K562 (cell line): ENCODE results near the gene ITGB6. TPM values are rescaled to one million over a fixed set of nuclear protein-coding genes. Genes with fewer than 3 reads are reported as not detected.

ENCODE experiments used
- ATAC-seq: fragments of 200-7000 bp; cut with Tn5 transposase; 3 replicates; pipeline ENCODE4 v1.9.1; 2020; ENCODE audit warnings: moderate library complexity
- BruUV-seq: library from RNA; stranded (reverse); fragments of 400-500 nt; replicated peaks from 2 replicates; lab custom pipeline; 2021; lab: Mats Ljungman, UMichigan
- CTCF ChIA-PET: fragments of 300-600 bp; formaldehyde crosslinking; extraction: SDS; loops from one replicate; lab custom pipeline; 2021; ENCODE audit warnings: low intra/inter-chr PET ratio; lab: Yijun Ruan, JAX
- POLR2A ChIA-PET: fragments of 300-600, 350-650 bp; sonication (Branson Sonifier 250); formaldehyde crosslinking; extraction: SDS; loops from one replicate; lab custom pipeline; 2021; ENCODE audit warnings: antibody characterized with exemption, inconsistent platforms; lab: Yijun Ruan, JAX
- DNase-seq, 4 experiments: peaks; one replicate each; pipeline versions ENCODE4 v3.0.0 to v3.0.0-alpha.2; 2011 to 2018; ENCODE audit warnings: low spot score in 3 of 4, mixed read lengths in 3 of 4; ENCODE audit errors: extremely low read depth in 1 of 4
- FAIRE-seq: peaks from 2 replicates; lab custom pipeline; 2011; peaks lifted over from hg19 to GRCh38; lab: Jason Lieb, UNC
- H2AFZ ChIP-seq: 2 replicates; pipeline ENCODE4 v1.6.0; 2011; ENCODE audit warnings: low read depth, low read length, control low read depth, inconsistent platforms
- H3K27ac ChIP-seq: fragments of 200-600 bp; 3 replicates; pipeline ENCODE4 v1.8.0; 2011; ENCODE audit warnings: low read depth, mild to moderate bottlenecking, control low read depth, inconsistent platforms, low read length, moderate library complexity, mixed read lengths; ENCODE audit errors: extremely low read depth
- H3K27me3 ChIP-seq, 2 experiments: fragments of 300-600 bp in 1 of 2; 2 replicates in 1 of 2; 3 replicates in 1 of 2; pipeline versions ENCODE4 v1.6.0 to v1.8.0; 2011; ENCODE audit warnings: inconsistent platforms in 2 of 2, low read length in 2 of 2, mild to moderate bottlenecking in 1 of 2, mixed read lengths in 1 of 2, moderate library complexity in 1 of 2; ENCODE audit not compliant: control insufficient read depth in 2 of 2, insufficient read depth in 2 of 2
- H3K36me3 ChIP-seq: fragments of 300-600 bp; 3 replicates; pipeline ENCODE4 v1.8.0; 2011; ENCODE audit warnings: mild to moderate bottlenecking, low read length, inconsistent platforms; ENCODE audit not compliant: control insufficient read depth, insufficient read depth
- H3K4me1 ChIP-seq, 2 experiments: fragments of 200-600 bp in 1 of 2; replicated peaks in 1 of 2; 2 replicates in 1 of 2; 3 replicates in 1 of 2; pipeline versions ENCODE4 v1.5.1 to v1.8.0; 2011; ENCODE audit warnings: inconsistent platforms in 2 of 2, low read length in 2 of 2, mild to moderate bottlenecking in 1 of 2, mixed read lengths in 1 of 2, moderate library complexity in 1 of 2; ENCODE audit not compliant: control insufficient read depth in 2 of 2, insufficient read depth in 2 of 2
- H3K4me2 ChIP-seq: 2 replicates; pipeline ENCODE4 v1.6.1; 2011; ENCODE audit warnings: low read length, control low read depth, inconsistent platforms, mixed read lengths; ENCODE audit not compliant: insufficient read depth
- H3K4me3 ChIP-seq: fragments of 200-600 bp; sonication (generic), shearing (Covaris generic); 2 replicates; pipeline ENCODE4 v1.5.1; 2016; ENCODE audit warnings: control low read depth, inconsistent platforms
- H3K79me2 ChIP-seq: fragments of 200-600 bp; 3 replicates; pipeline ENCODE4 v1.8.0; 2011; ENCODE audit warnings: low read length, inconsistent platforms; ENCODE audit not compliant: control insufficient read depth, insufficient read depth
- H3K9ac ChIP-seq, 2 experiments: 2 replicates each; pipeline versions ENCODE4 v1.6.0 to v1.6.1; 2011; ENCODE audit warnings: low read depth in 2 of 2, low read length in 2 of 2, control low read depth in 1 of 2, inconsistent platforms in 1 of 2, mild to moderate bottlenecking in 1 of 2, mixed read lengths in 1 of 2; ENCODE audit not compliant: insufficient read depth in 1 of 2
- H3K9me1 ChIP-seq: one replicate; pipeline ENCODE4 v1.6.0; 2011; ENCODE audit warnings: inconsistent platforms, mild to moderate bottlenecking, low read length, moderate library complexity; ENCODE audit not compliant: control insufficient read depth, insufficient read depth
- H3K9me3 ChIP-seq: replicated peaks from 2 replicates; pipeline ENCODE4 v1.5.1; 2011; ENCODE audit warnings: low read depth, low read length, inconsistent platforms; ENCODE audit not compliant: control insufficient read depth, insufficient read depth
- H4K20me1 ChIP-seq: replicated peaks from 2 replicates; pipeline ENCODE4 v1.6.1; 2011; ENCODE audit warnings: low read length, inconsistent platforms, mixed read lengths; ENCODE audit not compliant: control insufficient read depth, insufficient read depth
- DNMT1 ChIP-seq: fragments of 450-650 bp; IDR thresholded peaks from 2 replicates; pipeline ENCODE4 v1.6.1; 2016; ENCODE audit warnings: antibody characterized with exemption, mild to moderate bottlenecking
- ERF ChIP-seq: fragments of 450-650 bp; formaldehyde crosslinking; IDR thresholded peaks from 2 replicates; pipeline ENCODE4 v1.4.0; 2020; ENCODE audit warnings: mild to moderate bottlenecking, mixed read lengths
- ILF3 ChIP-seq: fragments of 450-650 bp; IDR thresholded peaks from 2 replicates; pipeline ENCODE4 v1.6.1; 2018; ENCODE audit warnings: antibody characterized with exemption, mild to moderate bottlenecking, moderate library complexity, borderline replicate concordance
- MYC ChIP-seq, 2 experiments: fragments of 250-450 bp in 1 of 2; sonication (Bioruptor Pico) in 1 of 2; IDR thresholded peaks; 2 replicates each; pipeline versions ENCODE4 v1.5.1 to v1.6.1; 2012 to 2021; ENCODE audit warnings: low read depth in 2 of 2, borderline replicate concordance in 1 of 2, improper control_type of control experiment in 1 of 2, low read length in 1 of 2, mild to moderate bottlenecking in 1 of 2, moderate library complexity in 1 of 2
- NFATC3 ChIP-seq: fragments of 450-650 bp; IDR thresholded peaks from 2 replicates; pipeline ENCODE4 v1.6.1; 2017; ENCODE audit warnings: mild to moderate bottlenecking
- PHB2 ChIP-seq: fragments of 450-650 bp; IDR thresholded peaks from 2 replicates; pipeline ENCODE4 v1.6.1; 2017; ENCODE audit warnings: low read depth
- ZNF134 ChIP-seq: fragments of 250-450 bp; sonication (Bioruptor Pico); conservative IDR thresholded peaks from 2 replicates; pipeline ENCODE4 v1.4.0; 2020
- ZNF75A ChIP-seq: fragments of 450-650 bp; formaldehyde crosslinking; IDR thresholded peaks from 2 replicates; pipeline ENCODE4 v1.4.0; 2020; ENCODE audit warnings: mild to moderate bottlenecking
- WGBS: fragments of 100-300 bp; shearing (Covaris generic); methylation state at CpG from one replicate; pipeline ENCODE4 v1.1.6; 2016; ENCODE audit warnings: low coverage, mixed read lengths; ENCODE audit not compliant: insufficient coverage; ENCODE audit errors: missing lambda C conversion rate; 5-methylcytosine and 5-hydroxymethylcytosine counted together
- in situ Hi-C: fragments of 300-500 bp; cut with MboI; formaldehyde crosslinking; loops from 4 replicates; pipeline ENCODE4 v1.15.0; 2018; ENCODE audit warnings: inconsistent platforms, mixed read lengths
- intact Hi-C: fragments of 100-400 bp; cut with micrococcal nuclease; formaldehyde crosslinking; loops from 2 replicates; pipeline ENCODE4 v1.14.2; 2022
- polyA plus RNA-seq, 8 experiments: library from polyadenylated mRNA; depleted of rRNA in 4 of 8; stranded (reverse) in 5 of 8; unstranded in 3 of 8; fragments of >200 nt; fragmentation: Nextera tagmentation in 2 of 8; fragmentation: Illumina TruSeq in 1 of 8; extraction: Ambion mirVana in 2 of 8; extraction: Trizol in 1 of 8; gene quantifications; 2 replicates each; pipeline versions ENCODE4 v1.2.1 to v1.2.3, GENCODE V29; 2011 to 2014; ENCODE audit warnings: inconsistent platforms in 1 of 8, missing spikeins in 1 of 8
- total RNA-seq, 7 experiments: library from RNA; depleted of rRNA in 6 of 7; stranded (reverse); fragments of >200 nt in 6 of 7; fragmentation: Illumina TruSeq in 2 of 7; extraction: Trizol in 2 of 7; gene quantifications; 2 replicates each; pipeline versions ENCODE4 v1.2.1 to v1.2.3, GENCODE V29; 2011 to 2021; ENCODE audit warnings: low replicate concordance in 1 of 7

ITGB6 gene
- total and polyA plus RNA-seq, 9 of the 15 experiments (the other 6 are each of a cell fraction or from before 2014, with no cell fraction given) = 0.18 TPM; not detected in 8

- intact Hi-C loops = no loop called here
- in situ Hi-C loops = no loop called here
- H3K9me1 ChIP-seq = no peaks in the 10 kb centered on the region
Observed at GRCh38 chr2:160245614-160246155, 45.6 kb upstream of the ITGB6 start.

DNA sequence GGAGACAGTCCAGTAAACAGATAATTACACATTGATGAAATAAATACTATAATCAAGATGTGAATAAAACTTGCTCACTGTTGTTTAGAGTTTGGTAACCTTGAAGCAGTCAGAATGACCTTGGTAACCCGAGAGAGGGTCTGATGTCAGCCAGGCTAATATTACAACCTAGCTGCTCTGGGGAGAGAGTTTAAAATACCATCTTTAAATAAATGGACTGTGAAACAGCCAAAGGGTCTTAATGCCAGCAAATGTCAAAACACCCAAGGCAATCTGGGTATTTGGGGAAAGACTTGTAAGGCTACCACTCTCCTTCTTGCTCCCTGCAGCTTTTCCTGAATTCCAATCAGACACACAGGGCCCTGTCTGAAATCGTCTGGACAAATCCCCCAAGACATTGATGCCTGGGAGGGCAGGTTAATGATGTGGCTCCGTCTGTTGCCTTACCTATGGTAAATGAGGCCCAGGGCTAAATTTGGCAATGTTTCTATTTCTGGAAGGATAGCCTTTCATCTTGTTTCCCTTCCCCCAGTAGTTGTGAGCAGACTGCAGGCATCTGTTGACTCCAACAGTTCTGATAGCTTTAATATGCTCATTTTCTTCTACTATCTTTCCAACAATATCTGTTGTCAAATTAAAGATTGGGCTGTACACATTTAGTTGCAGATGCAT, 43.0 kb upstream of the ITGB6 start:
- H3K4me1 ChIP-seq = no peaks in the 10 kb centered on the region
- no peaks in the 10 kb centered on the region for H3K9me3 ChIP-seq
- H3K4me3 ChIP-seq = no peak overlapping the region
- DNase-seq (no peak), FAIRE-seq (no peak), ATAC-seq (no peak)
- ChIA-PET POLR2A (no interaction called here), CTCF (no interaction called here)
- no peak overlapping the region for H2AFZ ChIP-seq
- TF ChIP-seq ZNF75A (CRISPR knock-in tag) = no peak
- TF ChIP-seq MYC (IDR thresholded peaks at IDR 0.05; ENCODE audit: low read depth, low read length) = no peak
- TF ChIP-seq MYC (CRISPR knock-in tag; IDR thresholded peaks at IDR 0.05; ENCODE audit: borderline replicate concordance, low read depth) = no peak
- no peaks in the 10 kb centered on the region; the same call in 1 of the 2 replicates for H4K20me1 ChIP-seq
- H3K27ac ChIP-seq = no peak overlapping the region
- H3K27me3 ChIP-seq = no peaks in the 10 kb centered on the region
- intact Hi-C loops = no loop called here
- no TSS peak for BruUV-seq
- in situ Hi-C loops = no loop called here
- H3K9me1 ChIP-seq = no peaks in the 10 kb centered on the region
- H3K79me2 ChIP-seq = no peaks in the 10 kb centered on the region
- H3K9ac ChIP-seq = no peak overlapping the region
- no peak overlapping the region for H3K4me2 ChIP-seq
- H3K36me3 ChIP-seq = no peaks in the 10 kb centered on the region
- 2% methylated on average over 3 of the region's 3 CpGs for WGBS

More at GRCh38 chr2:160245614-160246155, 45.6 kb upstream of the ITGB6 start:
- no peaks in the 10 kb centered on the region for H3K79me2 ChIP-seq
- ATAC-seq (no peak), FAIRE-seq (no peak)
- WGBS = 3% methylated on average over 5 of the region's 5 CpGs
- no TSS peak for BruUV-seq
- no peak for TF ChIP-seq NFATC3
- no peak for TF ChIP-seq ZNF134 (CRISPR knock-in tag)
- TF ChIP-seq PHB2 = no peak
- TF ChIP-seq ILF3 = no peak
- no peak for TF ChIP-seq ERF (CRISPR knock-in tag)
- no peak for TF ChIP-seq DNMT1
- TF ChIP-seq, all 486 proteins: peak for 0
- Histone ChIP-seq H4K20me1 (no peaks in the 10 kb centered on the region; the same call in 1 of the 2 replicates), H3K36me3 (no peaks in the 10 kb centered on the region), H3K27me3 (no peaks in the 10 kb centered on the region), H3K4me1 (no peaks in the 10 kb centered on the region), H3K9ac (no peak overlapping the region), H3K9me3 (no peaks in the 10 kb centered on the region), H3K27ac (no peak overlapping the region), H2AFZ (no peak overlapping the region), H3K4me3 (no peak overlapping the region), H3K4me2 (no peak overlapping the region)
- DNase-seq = no peak
- POLR2A ChIA-PET = no interaction called here
- CTCF ChIA-PET = no interaction called here
